ENCODE results near the gene GRIK4.

- TF ChIP-seq GATA2 (IDR thresholded peaks at IDR 0.05; ENCODE audit: low read depth, low read length) = no peak
- TF ChIP-seq GATA3 (IDR thresholded peaks at IDR 0.05; ENCODE audit: low read depth, low read length) = no peak
These were observed 406.2 kb downstream of the GRIK4 start for GRCh38 chr11:120917559-120918239.
